Panc1 (cell line): ENCODE measurements around the gene HIPK2. TPM values are rescaled to one million over a fixed set of nuclear protein-coding genes. Genes with fewer than 3 reads are reported as not detected.
"Not testable (repeated sequence)": the region's sequence is repeated elsewhere in the genome, so short reads cannot be mapped to it uniquely, and the experiment has no call there.

Source experiments
- ATAC-seq: fragments of 200-7000 bp; cut with Tn5 transposase; 2 replicates; pipeline ENCODE4 v1.9.1; 2020; ENCODE audit warnings: mild to moderate bottlenecking, moderate library complexity
- BruUV-seq: library from RNA; stranded (reverse); fragments of 400-500 nt; replicated peaks from 2 replicates; lab custom pipeline; 2021; lab: Mats Ljungman, UMichigan
- CTCF ChIA-PET: fragments of 300-600 bp; sonication (Branson Sonifier 250); formaldehyde crosslinking; loops from one replicate; lab custom pipeline; 2022; ENCODE audit warnings: antibody characterized with exemption; lab: Charles Lee
- POLR2A ChIA-PET: fragments of 300-600 bp; sonication (Branson Sonifier 250); formaldehyde crosslinking; loops from one replicate; lab custom pipeline; 2022; ENCODE audit warnings: antibody characterized with exemption; lab: Charles Lee
- DNase-seq: peaks from one replicate; pipeline ENCODE4 v3.0.0-alpha.2; 2010; ENCODE audit warnings: low read depth, low spot score
- H3K27ac ChIP-seq: 2 replicates; pipeline ENCODE4 v1.5.1; 2011; ENCODE audit warnings: mild to moderate bottlenecking, low read length, inconsistent platforms
- H3K27me3 ChIP-seq: fragments of 200-500 bp; sonication (Bioruptor generic); 2 replicates; pipeline ENCODE4 v1.6.0; 2014; ENCODE audit warnings: low read length, inconsistent platforms; ENCODE audit not compliant: control insufficient read depth, insufficient read depth
- H3K36me3 ChIP-seq: fragments of 200-500 bp; sonication (Bioruptor generic); 2 replicates; pipeline ENCODE4 v1.5.1; 2014; ENCODE audit warnings: inconsistent platforms, mild to moderate bottlenecking, low read length, moderate library complexity; ENCODE audit not compliant: control insufficient read depth, insufficient read depth
- H3K4me1 ChIP-seq: 2 replicates; pipeline ENCODE4 v1.5.1; 2011; ENCODE audit warnings: inconsistent platforms, mild to moderate bottlenecking, low read length, moderate library complexity; ENCODE audit not compliant: control insufficient read depth, insufficient read depth
- H3K4me3 ChIP-seq, 2 experiments: 2 replicates each; pipeline ENCODE4 v1.5.1; 2011 to 2012; ENCODE audit warnings: low read depth in 2 of 2, low read length in 2 of 2, mild to moderate bottlenecking in 2 of 2, inconsistent platforms in 1 of 2, moderate library complexity in 1 of 2
- H3K9me3 ChIP-seq: fragments of 200-500 bp; sonication (Bioruptor generic); 2 replicates; pipeline ENCODE4 v1.5.1; 2014; ENCODE audit warnings: low read depth, mild to moderate bottlenecking, inconsistent platforms, low read length, moderate library complexity; ENCODE audit not compliant: control insufficient read depth, insufficient read depth
- POLR2AphosphoS5 ChIP-seq: IDR thresholded peaks from 2 replicates; pipeline ENCODE4 v1.6.1; 2012; ENCODE audit warnings: mild to moderate bottlenecking, low read depth, low read length, moderate library complexity
- SIN3A ChIP-seq: IDR thresholded peaks from 2 replicates; pipeline ENCODE4 v1.6.1; 2012; ENCODE audit warnings: low read depth, mild to moderate bottlenecking, low read length, moderate library complexity, borderline replicate concordance; ENCODE audit not compliant: insufficient read depth
- TCF7L2 ChIP-seq: IDR thresholded peaks from 2 replicates; pipeline ENCODE4 v1.6.1; 2011; ENCODE audit warnings: mild to moderate bottlenecking, low read depth, low read length, inconsistent platforms
- in situ Hi-C: cut with HindIII; loops from 2 replicates; pipeline ENCODE4 v1.10.0; 2016; ENCODE audit warnings: low sequenced_read_pairs, low pct_unique_long_range_greater_than_20kb
- intact Hi-C: fragments of 100-400 bp; cut with micrococcal nuclease; formaldehyde crosslinking; loops from one replicate; pipeline ENCODE4 v1.10.0; 2022; ENCODE audit not compliant: unreplicated experiment
- total RNA-seq: library from RNA; stranded (reverse); gene quantifications from one replicate; pipeline ENCODE4 v1.2.1, GENCODE V29; 2021; ENCODE audit not compliant: unreplicated experiment
- TF ChIP-seq, protein P1 (sequence below): fragments of 450-650 bp; IDR thresholded peaks from 2 replicates; pipeline ENCODE4 v1.5.1; 2017; ENCODE audit warnings: mild to moderate bottlenecking
- TF ChIP-seq, protein P2 (sequence below), 2 experiments: IDR thresholded peaks; 2 replicates each; pipeline ENCODE4 v1.6.1; 2011 to 2012; ENCODE audit warnings: low read depth in 2 of 2, control low read depth in 1 of 2, low read length in 1 of 2, mild to moderate bottlenecking in 1 of 2, moderate library complexity in 1 of 2; ENCODE audit not compliant: insufficient read depth in 1 of 2

Gene HIPK2
- total RNA-seq, 1 experiment from 2014 or later: 34.1 TPM

DNA sequence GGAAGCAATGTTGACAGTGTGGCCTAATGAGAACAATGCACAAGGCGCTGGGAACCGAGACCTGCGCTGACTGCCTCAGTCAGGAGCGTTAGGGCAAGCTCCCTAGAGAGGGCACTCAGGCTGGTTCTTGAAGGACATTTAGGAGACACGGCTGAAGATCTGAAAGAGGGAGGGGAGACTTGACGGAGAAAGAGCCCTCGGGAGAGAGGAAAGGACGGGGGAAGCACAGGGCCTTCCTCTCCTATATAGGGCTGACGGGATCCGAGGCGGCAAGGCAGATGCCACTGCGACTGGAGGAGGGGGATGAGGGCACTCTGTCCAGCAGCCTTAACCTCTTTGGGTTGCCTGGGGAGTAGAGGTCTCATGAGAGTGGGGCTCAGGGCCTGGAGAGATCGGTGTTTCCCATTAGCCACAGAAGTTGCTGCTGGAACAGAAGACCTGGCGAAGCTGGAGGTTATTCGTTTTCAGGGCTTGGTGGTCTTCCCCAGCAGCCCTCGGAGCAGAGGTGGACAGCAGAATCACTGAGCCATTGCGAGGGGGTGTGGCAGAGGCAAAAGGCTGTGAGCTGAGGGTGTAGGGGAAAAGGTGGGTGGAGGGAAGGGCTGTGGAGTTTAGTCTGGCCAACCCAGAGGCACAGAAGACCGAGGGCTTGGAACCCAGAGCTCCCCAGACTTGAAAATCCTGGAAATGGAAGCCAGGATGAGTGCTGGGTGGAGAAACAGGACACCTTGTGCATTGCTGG is 218.3 kb downstream of the HIPK2 start:
- Histone ChIP-seq H3K4me1 (no peaks in the 10 kb centered on the region), H3K27ac (no peak overlapping the region), H3K27me3 (no peaks in the 10 kb centered on the region), H3K4me3 (no peak overlapping the region), H3K9me3 (no peaks in the 10 kb centered on the region), H3K36me3 (no peaks in the 10 kb centered on the region)
- POLR2A ChIA-PET: no interaction called here
- BruUV-seq: no TSS peak
- ATAC-seq: peak; percentile 43; the same call in 1 of the 2 replicates
- in situ Hi-C loops (no loop called here), intact Hi-C loops (no loop called here)
- CTCF ChIA-PET: interaction anchor here (0.6 kb wide), 1 partner anchor 266 kb away, joined by 3 read pairs; no protein-coding TSS in a partner anchor
- no peak for DNase-seq
- TF ChIP-seq, protein P1, sequence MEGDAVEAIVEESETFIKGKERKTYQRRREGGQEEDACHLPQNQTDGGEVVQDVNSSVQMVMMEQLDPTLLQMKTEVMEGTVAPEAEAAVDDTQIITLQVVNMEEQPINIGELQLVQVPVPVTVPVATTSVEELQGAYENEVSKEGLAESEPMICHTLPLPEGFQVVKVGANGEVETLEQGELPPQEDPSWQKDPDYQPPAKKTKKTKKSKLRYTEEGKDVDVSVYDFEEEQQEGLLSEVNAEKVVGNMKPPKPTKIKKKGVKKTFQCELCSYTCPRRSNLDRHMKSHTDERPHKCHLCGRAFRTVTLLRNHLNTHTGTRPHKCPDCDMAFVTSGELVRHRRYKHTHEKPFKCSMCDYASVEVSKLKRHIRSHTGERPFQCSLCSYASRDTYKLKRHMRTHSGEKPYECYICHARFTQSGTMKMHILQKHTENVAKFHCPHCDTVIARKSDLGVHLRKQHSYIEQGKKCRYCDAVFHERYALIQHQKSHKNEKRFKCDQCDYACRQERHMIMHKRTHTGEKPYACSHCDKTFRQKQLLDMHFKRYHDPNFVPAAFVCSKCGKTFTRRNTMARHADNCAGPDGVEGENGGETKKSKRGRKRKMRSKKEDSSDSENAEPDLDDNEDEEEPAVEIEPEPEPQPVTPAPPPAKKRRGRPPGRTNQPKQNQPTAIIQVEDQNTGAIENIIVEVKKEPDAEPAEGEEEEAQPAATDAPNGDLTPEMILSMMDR: no peak
- no peak for TF ChIP-seq SIN3A
- TF ChIP-seq POLR2AphosphoS5: no peak
- no peak for TF ChIP-seq TCF7L2

DNA sequence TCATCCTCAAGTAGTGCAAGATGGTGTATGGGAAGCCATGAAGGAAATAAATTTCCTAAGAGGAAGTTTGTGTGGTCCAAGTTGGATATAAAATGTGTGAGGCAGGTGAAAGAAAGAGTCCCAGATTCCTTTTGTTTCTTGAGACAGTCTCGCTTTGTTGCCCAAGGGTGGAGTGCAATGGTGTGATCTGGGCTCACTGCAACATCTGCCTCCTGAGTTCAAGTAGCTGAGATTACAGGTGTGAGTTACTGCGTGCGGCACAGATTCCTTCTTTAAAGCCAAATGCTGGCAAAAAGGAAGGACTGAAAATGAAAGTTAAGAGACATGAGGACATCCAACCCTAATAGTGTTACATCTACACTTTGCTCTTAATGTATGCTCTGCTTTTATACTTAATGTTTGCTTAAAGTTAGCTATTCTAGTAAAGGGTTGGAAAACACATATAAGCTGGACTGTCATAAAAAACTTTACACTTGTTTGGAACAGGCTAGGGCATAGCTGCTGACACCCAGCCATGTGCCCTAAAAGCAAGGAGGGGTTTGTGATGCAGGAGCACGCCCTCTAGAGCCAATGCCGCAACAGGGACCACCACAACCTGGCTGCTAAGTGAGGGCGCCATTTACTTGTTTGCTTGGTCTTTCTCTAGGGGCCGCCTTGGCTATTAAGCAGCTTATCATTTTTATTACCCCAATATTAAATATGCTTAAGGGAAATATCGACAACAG is 219.8 kb downstream of the HIPK2 start:
- intact Hi-C loops (no loop called here), in situ Hi-C loops (no loop called here)
- ATAC-seq (no peak), DNase-seq (no peak)
- no TSS peak for BruUV-seq
- H3K9me3 ChIP-seq: no peaks in the 10 kb centered on the region
- H3K4me3 ChIP-seq: no peak overlapping the region
- no peak overlapping the region for H3K27ac ChIP-seq
- H3K4me1 ChIP-seq: no peaks in the 10 kb centered on the region
- TF ChIP-seq TCF7L2 (no peak), POLR2AphosphoS5 (no peak), SIN3A (no peak)
- TF ChIP-seq, protein P1: no peak; the same call in 1 of the 2 replicates
- TF ChIP-seq, protein P2, sequence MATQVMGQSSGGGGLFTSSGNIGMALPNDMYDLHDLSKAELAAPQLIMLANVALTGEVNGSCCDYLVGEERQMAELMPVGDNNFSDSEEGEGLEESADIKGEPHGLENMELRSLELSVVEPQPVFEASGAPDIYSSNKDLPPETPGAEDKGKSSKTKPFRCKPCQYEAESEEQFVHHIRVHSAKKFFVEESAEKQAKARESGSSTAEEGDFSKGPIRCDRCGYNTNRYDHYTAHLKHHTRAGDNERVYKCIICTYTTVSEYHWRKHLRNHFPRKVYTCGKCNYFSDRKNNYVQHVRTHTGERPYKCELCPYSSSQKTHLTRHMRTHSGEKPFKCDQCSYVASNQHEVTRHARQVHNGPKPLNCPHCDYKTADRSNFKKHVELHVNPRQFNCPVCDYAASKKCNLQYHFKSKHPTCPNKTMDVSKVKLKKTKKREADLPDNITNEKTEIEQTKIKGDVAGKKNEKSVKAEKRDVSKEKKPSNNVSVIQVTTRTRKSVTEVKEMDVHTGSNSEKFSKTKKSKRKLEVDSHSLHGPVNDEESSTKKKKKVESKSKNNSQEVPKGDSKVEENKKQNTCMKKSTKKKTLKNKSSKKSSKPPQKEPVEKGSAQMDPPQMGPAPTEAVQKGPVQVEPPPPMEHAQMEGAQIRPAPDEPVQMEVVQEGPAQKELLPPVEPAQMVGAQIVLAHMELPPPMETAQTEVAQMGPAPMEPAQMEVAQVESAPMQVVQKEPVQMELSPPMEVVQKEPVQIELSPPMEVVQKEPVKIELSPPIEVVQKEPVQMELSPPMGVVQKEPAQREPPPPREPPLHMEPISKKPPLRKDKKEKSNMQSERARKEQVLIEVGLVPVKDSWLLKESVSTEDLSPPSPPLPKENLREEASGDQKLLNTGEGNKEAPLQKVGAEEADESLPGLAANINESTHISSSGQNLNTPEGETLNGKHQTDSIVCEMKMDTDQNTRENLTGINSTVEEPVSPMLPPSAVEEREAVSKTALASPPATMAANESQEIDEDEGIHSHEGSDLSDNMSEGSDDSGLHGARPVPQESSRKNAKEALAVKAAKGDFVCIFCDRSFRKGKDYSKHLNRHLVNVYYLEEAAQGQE (IDR thresholded peaks at IDR 0.05; ENCODE audit: insufficient read depth in 1 of 2, low read depth in 2 of 2, low read length in 1 of 2): no peak
- ChIA-PET POLR2A (no interaction called here), CTCF (interaction anchor here (0.7 to 1.1 kb wide), 2 partner anchors 52 to 58 kb away, joined by 4 read pairs; no protein-coding TSS in a partner anchor)
- H3K27me3 ChIP-seq: no peaks in the 10 kb centered on the region
- H3K36me3 ChIP-seq: no peaks in the 10 kb centered on the region

DNA sequence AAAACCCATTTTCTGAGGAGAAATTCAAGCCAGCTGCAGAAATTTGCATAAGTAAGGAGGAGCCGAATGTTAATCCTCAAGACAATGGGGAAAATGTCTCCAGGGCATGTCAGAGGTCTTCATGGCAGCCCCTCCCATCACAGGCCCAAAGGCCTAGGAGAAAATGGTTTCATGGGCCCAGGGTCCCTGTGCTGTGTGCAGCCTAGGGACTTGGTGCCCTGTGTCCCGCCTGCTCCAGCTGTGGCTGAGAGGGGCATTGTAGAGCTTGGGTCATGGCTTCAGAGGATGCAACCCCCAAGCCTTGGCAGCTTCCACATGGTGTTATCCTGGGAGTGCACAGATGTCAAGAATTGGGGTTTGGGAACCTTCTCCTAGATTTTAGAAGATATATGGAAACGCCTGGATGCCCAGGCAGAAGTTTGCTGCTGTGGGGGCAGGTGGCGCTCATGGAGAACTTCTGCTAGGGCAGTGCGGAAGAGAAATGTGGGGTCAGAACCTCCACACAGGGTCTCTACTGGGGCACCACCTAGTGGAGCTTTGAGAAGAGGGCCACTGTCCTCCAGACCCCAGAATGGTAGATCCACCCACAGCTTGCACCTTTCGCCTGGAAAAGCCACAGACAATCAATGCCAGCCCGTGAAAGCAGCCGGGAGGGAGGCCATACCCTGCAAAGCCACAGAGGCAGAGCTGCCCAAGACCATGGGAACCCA is 223.7 kb downstream of the HIPK2 start:
- ATAC-seq, BruUV-seq, in situ Hi-C loops, H3K36me3 ChIP-seq, H3K9me3 ChIP-seq, H3K27me3 ChIP-seq, H3K4me3 ChIP-seq, CTCF ChIA-PET, H3K27ac ChIP-seq, DNase-seq, H3K4me1 ChIP-seq, intact Hi-C loops: not testable (repeated sequence)
- POLR2A ChIA-PET: interaction anchor here (0.6 kb wide), 1 partner anchor 1122 kb away, joined by 3 read pairs; no protein-coding TSS in a partner anchor
